ENCODE results near the gene RGS7. TPM values are rescaled to one million over a fixed set of nuclear protein-coding genes. Genes with fewer than 3 reads are reported as not detected.

The RGS7 gene
- not detected for total RNA-seq
- long read RNA-seq, result 0 reads

DNA sequence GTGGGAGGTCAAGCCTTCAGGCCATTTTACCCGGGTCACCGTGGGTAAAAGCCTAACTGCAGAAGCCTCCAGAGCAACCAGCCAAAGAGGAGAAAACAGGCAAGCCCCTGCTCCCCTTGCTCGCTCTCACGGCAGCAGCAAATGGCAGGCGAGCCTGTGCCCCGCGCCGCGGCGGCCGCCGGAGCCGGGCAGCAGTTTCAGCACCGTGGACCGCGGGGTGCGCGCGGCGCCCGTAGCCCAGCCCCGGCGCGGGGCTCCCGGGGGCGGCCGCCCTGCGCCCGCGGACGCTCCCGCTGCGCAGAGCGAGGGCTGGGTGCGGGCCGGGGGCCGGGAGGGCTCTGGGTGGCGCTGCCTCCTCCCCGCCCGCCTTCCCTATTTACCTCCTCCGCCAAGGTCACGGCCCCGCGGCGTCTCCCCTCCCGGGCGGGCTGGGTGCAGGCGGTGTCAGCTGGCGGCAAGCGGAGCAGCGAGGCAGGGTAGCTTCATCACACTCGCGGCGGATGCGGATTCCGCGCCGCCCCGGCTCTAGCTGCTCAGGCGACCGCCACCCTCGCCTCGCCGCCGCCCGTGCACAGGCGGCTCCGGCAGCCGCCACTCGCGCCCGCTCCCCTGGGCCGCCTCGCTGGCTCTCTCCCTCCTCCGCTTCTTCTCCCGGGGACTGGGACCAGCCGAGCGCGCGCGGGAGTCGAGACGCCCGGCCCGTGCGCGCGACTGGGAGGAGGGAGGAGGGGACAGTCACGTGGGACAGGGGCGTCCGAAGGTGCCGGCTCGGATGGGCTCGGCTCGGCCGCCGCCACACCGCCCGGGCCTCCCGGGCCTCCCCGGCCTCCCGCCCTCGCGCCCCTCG is at the start of gene RGS7:
RGS7 (minus strand) TSS at position 687 of the 847 bp plus-strand sequence.
- DNase-seq (ENCODE audit: low spot score), result no peak

DNA sequence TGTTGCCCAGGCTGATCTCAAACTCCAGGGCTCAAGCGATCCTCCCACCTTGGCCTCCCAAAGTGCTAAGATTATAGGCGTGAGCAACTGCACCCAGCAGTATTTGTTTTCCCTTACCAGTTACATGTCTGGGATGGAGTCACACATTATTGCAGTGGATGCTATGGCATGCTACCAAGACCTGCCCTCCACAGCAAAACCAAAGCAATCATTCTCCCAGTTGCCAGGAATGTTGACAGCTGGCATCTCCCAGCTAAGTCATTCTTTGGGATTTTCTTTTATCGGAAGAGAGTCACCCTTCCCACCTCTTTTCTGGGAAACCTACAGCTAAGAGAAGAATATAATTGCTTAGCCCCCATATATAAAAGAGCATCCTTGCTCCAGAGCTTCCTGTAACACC is 49.4 kb upstream of the RGS7 start:
- no peak for DNase-seq (ENCODE audit: low spot score)

GRCh38 chr1:241401156-241401555 is 44.2 kb upstream of the RGS7 start:
- no peak for DNase-seq (ENCODE audit: low spot score)

DNA sequence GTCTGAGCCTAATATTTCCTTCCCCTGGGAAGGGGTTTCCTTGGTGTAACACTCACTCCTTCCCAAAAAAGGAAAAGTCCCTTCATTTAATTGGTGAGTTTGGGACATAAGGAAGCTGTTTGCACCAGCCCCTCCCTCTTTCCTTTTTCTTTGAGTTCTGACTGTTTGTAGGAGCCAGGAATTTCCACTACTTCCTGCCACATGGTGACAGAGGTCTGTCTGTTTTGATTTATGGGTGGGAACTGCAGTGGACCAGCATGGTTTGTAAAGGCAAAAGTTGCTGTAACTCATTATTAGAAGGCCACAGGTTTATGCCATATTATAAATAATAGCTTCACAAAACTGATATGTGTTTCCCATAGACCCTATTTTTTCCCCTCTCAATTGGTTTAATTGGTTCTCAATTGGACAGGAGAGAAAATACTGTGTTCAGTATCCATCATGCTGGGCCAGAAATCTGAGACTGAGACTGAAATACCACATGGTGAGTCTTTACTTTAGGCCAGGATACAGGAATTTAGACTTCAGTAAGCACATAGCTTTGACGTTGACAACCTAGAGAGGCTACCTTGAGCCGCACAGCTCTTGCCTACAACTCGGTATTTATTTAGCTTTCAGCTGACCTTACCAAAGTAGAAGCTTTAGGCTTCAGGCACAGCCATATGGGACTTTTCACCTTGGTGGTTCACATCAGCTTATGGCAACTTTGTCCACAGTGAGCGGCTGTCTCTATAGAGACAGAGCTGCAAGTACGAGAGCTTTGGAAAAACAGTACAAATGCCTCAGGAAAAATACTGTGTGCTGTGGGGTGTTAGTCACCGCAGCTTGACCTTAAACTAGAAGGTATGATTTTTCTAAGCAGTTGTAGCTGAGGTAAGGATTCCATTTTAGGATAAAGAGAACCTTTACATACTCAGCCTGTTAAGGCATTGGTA is 40.0 kb upstream of the RGS7 start:
- no peak for DNase-seq (ENCODE audit: low spot score)

GRCh38 chr1:241391926-241392710 is 35.1 kb upstream of the RGS7 start:
- no peak for DNase-seq (ENCODE audit: low spot score)

GRCh38 chr1:241390526-241390925 is 33.5 kb upstream of the RGS7 start:
- DNase-seq (ENCODE audit: low spot score), result no peak

GRCh38 chr1:241389400-241389799 is 32.4 kb upstream of the RGS7 start:
- DNase-seq (ENCODE audit: low spot score), result no peak

DNA sequence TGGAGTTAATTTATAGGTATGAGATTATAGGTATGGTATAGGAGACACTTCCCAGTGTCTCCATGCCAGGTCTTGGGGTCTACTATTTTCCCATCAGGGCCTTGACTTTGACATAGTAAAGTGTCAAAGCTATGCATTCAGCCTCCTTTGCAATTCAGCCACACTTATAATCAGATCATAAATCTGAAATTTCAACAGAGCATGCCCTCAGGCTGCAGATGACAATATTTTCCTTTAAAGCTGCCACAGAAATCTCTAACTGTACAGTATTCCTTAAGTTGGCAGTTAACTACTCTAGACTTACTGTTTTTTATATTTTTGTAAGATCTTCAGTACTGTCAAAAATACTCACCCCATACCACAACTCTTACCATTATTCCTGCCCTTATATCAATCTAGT is 30.2 kb upstream of the RGS7 start:
- DNase-seq (ENCODE audit: low spot score), result no peak

DNA sequence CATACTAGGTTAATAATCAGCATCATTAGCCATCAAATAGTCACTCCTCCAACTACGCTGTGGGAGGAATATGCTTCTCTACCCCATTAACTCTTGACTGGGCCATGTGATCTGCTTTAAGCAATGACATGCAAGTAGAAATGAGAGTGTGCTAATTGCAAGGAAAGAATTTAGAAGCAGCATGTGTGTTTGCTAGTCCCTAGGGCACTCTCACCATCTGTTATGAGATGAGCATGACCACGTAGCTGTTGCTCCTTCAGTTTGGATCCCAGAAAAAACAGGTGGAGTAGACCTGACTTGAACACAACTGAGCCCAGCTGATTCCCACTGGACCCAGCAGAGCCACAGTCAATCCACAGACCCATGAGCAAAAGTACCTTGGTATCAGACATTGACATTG is 19.7 kb upstream of the RGS7 start:
- DNase-seq (ENCODE audit: low spot score), result no peak

- no peak for DNase-seq (ENCODE audit: low spot score)
Measured at GRCh38 chr1:241375886-241376285, 18.9 kb upstream of the RGS7 start.

DNA sequence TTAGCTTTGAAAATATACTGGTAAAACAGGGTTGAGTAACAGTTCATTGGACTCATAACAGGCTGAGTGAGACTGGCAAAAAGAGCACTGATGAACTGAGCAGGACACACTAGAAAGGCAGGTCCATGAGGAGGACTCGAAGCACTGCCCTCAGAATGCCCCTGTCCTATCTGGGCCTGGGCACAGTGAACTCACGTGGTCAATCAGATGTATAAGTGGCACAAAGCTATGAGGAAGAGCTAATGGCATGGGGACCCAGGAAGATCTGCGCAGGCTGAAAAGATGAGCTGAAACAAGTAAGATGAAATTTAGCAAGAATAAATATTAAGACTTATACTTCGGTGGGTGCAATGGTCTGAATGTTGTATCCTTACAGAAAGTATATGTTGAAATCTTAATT is 9.2 kb upstream of the RGS7 start:
- no peak for DNase-seq (ENCODE audit: low spot score)

GRCh38 chr1:241362350-241362749 is 5.3 kb upstream of the RGS7 start:
- no peak for DNase-seq (ENCODE audit: low spot score)

- DNase-seq (ENCODE audit: low spot score), result no peak
Measured at GRCh38 chr1:241357366-241358340, 648 bp upstream of the RGS7 start.

- DNase-seq (ENCODE audit: low spot score), result no peak
Measured at GRCh38 chr1:241356187-241356518, 852 bp downstream of the RGS7 start.

DNA sequence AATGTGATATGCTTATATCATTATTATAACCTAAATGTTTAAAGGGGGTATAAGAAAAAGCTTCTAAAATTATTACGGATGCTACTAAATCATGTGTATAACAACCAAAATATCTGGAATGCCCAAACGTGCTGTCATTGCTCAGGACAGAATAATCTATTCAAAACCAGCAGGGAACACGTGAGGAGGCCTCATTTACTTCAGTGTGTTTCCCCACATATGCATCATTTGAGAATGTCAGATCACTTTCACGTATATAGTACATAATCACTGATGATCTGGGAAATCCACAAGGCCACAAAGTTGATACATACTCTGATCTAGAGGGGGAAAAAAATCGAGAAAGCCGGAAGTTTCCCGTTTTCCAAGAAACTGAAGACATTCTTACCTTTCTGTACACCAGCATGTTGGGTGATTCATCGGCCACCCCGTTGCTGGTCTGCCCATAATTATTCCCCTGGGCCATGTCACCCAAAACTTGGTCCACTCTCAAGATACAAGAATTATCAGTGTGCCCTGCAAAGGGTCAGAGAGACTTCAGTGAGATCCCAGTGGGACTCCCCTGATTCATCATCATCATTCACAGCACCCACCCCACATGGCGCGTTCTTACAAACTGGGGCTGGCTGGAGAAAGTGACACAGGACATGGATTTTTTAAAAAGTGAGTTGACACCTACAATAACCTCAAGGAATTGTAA is 1.5 kb downstream of the RGS7 start:
- DNase-seq (ENCODE audit: low spot score), result no peak

- DNase-seq (ENCODE audit: low spot score), result no peak
Measured at GRCh38 chr1:241352401-241352800, 4.6 kb downstream of the RGS7 start.

DNA sequence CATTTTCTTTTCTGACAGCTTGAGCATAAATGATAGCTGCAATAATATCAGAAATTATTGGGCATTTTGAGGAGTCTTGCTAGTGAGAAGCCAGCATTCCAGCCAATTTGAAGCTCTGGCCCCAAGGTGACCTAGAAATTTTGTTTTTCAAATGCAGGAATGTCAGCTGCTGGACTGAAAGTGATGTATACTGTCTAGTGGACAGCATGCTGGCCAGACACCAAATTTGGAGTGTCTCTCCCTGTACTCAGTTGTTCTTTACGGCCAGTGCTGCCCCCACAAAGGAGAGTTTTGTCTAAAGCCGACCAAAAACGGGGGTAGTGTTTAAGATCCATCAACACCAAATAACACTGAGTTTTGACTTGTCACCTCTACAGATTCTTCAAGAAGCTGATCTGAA is 5.2 kb downstream of the RGS7 start:
- DNase-seq (ENCODE audit: low spot score), result no peak

GRCh38 chr1:241343956-241344355 is 13.0 kb downstream of the RGS7 start:
- DNase-seq (ENCODE audit: low spot score), result no peak

DNA sequence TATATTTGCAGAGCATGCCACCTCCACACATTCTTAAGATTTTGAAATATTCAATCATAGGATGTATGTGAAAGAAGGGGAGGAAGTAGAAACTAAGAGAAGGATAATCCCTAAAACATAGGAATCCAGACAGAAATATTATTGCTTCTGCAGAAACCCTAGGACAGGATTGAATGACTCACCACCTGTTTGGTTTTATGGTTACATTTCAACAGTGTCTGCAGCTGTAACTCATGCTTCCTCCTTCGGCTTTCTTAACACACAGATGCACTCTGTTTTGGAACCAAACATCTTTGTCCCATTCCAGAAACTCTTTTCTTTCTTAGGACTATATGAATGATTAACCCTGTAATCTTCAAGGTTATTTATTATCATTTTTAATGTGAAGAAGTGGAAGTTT is 20.7 kb downstream of the RGS7 start:
- DNase-seq (ENCODE audit: low spot score), result no peak

GRCh38 chr1:241332987-241333386 is 24.0 kb downstream of the RGS7 start:
- no peak for DNase-seq (ENCODE audit: low spot score)

All from mesenteric fat pad (tissue), 1 donor.